T-helper 1 cell treated with Interleukin-12 subunit alpha and Interleukin-12 subunit beta and Interleukin-4 antibody, amounts not matched to agents 30 μg/mL and 1 μg/mL, for 36 hours (primary cell): Measurements from ENCODE around the gene SLC25A30.
"Not testable (repeated sequence)": the region's sequence is repeated elsewhere in the genome, so short reads cannot be mapped to it uniquely, and the experiment has no call there.

Experiments
- H3K27ac Mint-ChIP-seq: one replicate; pipeline ENCODE4 v1.8.0; 2021; ENCODE audit warnings: mild to moderate bottlenecking, mixed read lengths
- H3K27me3 Mint-ChIP-seq: one replicate; pipeline ENCODE4 v1.8.0; 2021; ENCODE audit warnings: low read depth, mixed read lengths
- H3K36me3 Mint-ChIP-seq: one replicate; pipeline ENCODE4 v1.8.0; 2021; ENCODE audit warnings: low read depth, mixed read lengths
- H3K4me1 Mint-ChIP-seq: one replicate; pipeline ENCODE4 v1.8.0; 2021; ENCODE audit warnings: low read depth, mixed read lengths
- H3K4me3 Mint-ChIP-seq: one replicate; pipeline ENCODE4 v1.8.0; 2021; ENCODE audit warnings: mild to moderate bottlenecking, moderate library complexity, mixed read lengths
- H3K9me3 Mint-ChIP-seq: one replicate; pipeline ENCODE4 v1.8.0; 2021; ENCODE audit warnings: mixed read lengths

SLC25A30 gene

DNA sequence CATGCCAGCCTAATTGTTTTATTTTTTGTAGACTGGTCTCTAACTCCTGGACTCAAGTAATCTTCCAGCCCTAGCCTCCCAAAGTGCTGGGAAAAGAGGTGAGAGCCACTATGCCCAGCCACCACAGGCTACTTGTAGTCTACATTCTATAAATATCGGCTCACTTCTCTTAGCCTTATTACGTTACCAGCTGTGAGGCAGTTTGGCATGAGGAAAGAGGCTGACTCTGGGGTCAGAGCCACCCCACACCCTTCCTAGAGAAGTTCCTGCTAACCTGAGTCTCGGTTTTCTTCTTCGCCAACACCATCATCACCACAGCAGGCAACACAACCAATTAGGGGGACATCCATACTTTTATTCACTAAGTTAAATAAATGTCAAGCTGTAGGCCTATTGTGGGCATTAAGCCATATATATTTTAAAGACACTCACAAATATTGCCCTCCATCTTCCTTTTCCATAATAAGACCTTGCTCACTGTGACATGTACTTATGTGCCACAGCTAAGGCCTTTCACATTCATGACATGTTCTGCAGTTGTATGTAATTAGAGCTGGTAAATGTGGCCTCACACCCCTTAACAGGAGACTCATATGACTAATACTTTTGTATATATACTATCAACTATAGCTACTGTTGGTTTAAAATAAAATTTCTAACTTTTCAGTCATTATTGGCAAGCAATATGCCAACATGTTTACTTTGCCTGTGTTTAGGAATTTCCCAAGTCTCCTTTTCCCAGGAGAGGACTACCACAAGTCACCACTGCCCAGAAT lies 5.7 kb downstream of the SLC25A30 start:
- H3K4me1 Mint-ChIP-seq, result peaks cover 26% of the 10 kb centered on the region
- no peak overlapping the region for H3K27ac Mint-ChIP-seq
- H3K9me3 Mint-ChIP-seq, result no peaks in the 10 kb centered on the region
- H3K27me3 Mint-ChIP-seq, result no peaks in the 10 kb centered on the region
- no peak overlapping the region for H3K4me3 Mint-ChIP-seq
- peaks cover 22% of the 10 kb centered on the region for H3K36me3 Mint-ChIP-seq

DNA sequence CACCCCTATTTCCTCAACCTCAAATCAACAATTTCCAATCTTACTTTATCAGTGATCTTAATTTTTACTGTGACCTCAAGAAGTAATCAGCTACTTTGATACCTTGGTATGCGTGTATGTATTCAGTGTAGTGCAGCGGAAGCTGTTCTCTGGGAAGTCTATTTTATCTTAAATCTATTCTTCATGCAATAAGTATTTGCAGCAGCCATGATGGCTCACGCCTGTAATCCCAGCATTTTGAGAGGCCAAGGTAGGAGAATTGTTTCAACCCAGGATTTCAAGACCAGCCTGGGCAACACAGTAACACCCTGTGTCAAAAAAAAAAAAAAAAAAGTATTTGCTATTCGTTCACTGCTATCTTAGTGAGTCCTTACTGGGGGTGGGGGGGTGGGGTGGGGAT lies 6.5 kb downstream of the SLC25A30 start:
- peaks cover 20% of the 10 kb centered on the region for H3K36me3 Mint-ChIP-seq
- no peak overlapping the region for H3K4me3 Mint-ChIP-seq
- peaks cover 20% of the 10 kb centered on the region for H3K4me1 Mint-ChIP-seq
- H3K27me3 Mint-ChIP-seq, result no peaks in the 10 kb centered on the region
- H3K27ac Mint-ChIP-seq, result no peak overlapping the region
- H3K9me3 Mint-ChIP-seq, result no peaks in the 10 kb centered on the region

DNA sequence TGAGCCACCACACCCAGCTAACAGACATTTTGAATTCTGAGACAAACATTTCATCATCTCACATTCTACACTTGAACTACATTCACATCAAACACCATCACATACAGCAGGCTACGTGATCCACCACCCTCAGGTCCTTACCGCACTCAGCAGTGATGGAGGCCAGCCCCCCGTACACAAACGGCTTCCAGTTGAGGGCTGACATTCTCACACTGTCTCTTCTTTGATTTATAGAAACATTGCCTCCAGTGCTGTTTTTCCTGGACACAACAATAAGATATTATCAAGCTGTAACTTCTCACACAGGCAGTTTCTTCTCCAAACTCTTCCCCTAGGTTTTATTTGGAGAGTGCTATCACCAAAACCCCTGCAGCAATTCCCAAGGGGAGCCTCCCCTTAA lies 7.0 kb downstream of the SLC25A30 start:
- no peak overlapping the region for H3K27ac Mint-ChIP-seq
- no peaks in the 10 kb centered on the region for H3K27me3 Mint-ChIP-seq
- H3K9me3 Mint-ChIP-seq, result no peaks in the 10 kb centered on the region
- peaks cover 24% of the 10 kb centered on the region for H3K4me1 Mint-ChIP-seq
- peaks cover 23% of the 10 kb centered on the region for H3K36me3 Mint-ChIP-seq
- H3K4me3 Mint-ChIP-seq, result no peak overlapping the region

DNA sequence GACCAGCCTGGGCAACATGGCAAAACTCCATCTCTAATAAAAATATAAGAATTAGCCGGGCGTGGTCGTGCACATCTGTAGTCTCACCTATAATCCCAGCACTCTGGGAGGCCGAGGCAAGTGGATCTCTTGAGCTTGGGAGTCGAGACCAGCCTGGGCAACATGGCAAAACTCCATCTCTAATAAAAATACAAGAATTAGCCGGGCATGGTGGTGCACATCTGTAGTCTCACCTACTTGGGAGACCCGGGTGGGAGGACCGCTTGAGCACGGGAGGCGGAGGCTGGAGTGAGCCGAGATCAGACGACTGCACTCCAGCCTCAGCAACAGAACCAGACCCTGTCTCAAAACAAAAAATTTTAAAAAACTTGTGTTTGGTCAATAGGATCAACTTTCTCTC lies 7.7 kb downstream of the SLC25A30 start:
- Mint-ChIP-seq H3K36me3 (peaks cover 26% of the 10 kb centered on the region), H3K27ac (no peak overlapping the region), H3K4me3 (no peak overlapping the region)

DNA sequence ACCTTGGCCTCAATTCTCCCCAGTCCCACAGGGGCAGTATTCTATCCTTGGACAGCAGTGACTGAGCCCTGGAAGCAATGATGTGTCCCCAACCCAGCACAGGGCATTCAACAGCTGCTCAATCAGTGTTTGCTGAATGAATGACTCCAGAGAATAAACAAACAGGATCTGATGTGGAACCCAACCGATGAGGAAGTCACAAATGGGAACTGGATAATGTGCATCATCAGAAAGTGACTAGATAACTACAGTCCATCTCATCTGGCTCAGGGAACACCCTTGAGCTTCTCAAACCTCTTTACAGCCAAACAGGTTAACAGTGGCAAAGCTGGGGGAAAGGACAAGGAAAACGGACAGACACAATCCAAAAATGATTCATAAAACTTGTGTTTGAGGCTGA lies 8.2 kb downstream of the SLC25A30 start:
- Mint-ChIP-seq H3K27ac (no peak overlapping the region), H3K36me3 (peaks cover 28% of the 10 kb centered on the region), H3K9me3 (no peaks in the 10 kb centered on the region), H3K4me3 (no peak overlapping the region), H3K27me3 (no peaks in the 10 kb centered on the region), H3K4me1 (peaks cover 22% of the 10 kb centered on the region)

More for the DNA sequence above, 7.7 kb downstream of the SLC25A30 start:
- H3K27me3 Mint-ChIP-seq, result no peaks in the 10 kb centered on the region
- peaks cover 24% of the 10 kb centered on the region for H3K4me1 Mint-ChIP-seq
- no peaks in the 10 kb centered on the region for H3K9me3 Mint-ChIP-seq

GRCh38 chr13:45406421-45406820 lies 11.8 kb downstream of the SLC25A30 start:
- no peak overlapping the region for H3K4me3 Mint-ChIP-seq
- no peaks in the 10 kb centered on the region for H3K9me3 Mint-ChIP-seq
- peak overlapping the region; percentile 1 for H3K27ac Mint-ChIP-seq
- H3K4me1 Mint-ChIP-seq, result peaks cover 15% of the 10 kb centered on the region
- H3K36me3 Mint-ChIP-seq, result peaks cover 45% of the 10 kb centered on the region
- no peaks in the 10 kb centered on the region for H3K27me3 Mint-ChIP-seq

DNA sequence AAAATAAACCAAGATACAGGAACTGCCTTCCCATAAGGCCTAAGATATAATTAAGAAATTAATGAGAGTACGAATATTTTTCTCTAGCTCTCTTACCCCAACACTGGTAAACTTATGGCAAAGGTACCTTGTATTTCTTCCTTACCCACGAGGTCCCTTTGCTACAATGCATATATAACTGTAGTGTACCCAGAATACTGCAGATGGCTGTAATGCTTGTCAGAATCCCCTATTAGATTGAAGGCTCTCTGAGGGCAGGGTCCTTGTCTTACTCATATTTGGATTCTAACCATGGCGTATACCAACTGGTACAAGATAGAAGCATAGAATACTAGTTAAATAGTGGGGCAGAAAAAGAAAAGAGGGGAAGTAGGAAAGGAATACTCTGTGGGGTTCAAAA lies 15.1 kb downstream of the SLC25A30 start:
- H3K27me3 Mint-ChIP-seq, result no peaks in the 10 kb centered on the region
- H3K27ac Mint-ChIP-seq, result no peak overlapping the region
- no peak overlapping the region for H3K4me3 Mint-ChIP-seq
- no peaks in the 10 kb centered on the region for H3K9me3 Mint-ChIP-seq
- H3K36me3 Mint-ChIP-seq, result peaks cover 48% of the 10 kb centered on the region
- peaks cover 30% of the 10 kb centered on the region for H3K4me1 Mint-ChIP-seq

DNA sequence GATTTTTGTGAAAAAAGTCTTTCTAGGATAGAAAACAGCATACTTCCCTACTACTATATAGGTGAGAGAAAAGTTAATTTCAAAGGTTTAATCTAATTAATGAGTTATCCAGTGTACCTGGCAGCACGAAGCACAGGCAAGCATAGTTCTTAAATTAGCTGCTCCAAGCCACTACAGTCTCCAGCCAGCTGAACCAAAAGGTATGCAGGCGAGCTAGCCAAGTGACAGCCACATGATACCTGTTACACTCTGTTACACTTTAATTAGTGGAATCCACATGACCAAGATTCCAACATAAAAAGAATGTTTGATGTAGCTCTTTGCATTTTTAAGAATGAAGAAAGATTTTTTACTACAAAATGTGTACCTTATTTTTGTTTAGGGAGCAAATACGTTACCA lies 15.5 kb downstream of the SLC25A30 start:
- H3K4me3 Mint-ChIP-seq, result no peak overlapping the region
- H3K27ac Mint-ChIP-seq, result no peak overlapping the region
- no peaks in the 10 kb centered on the region for H3K27me3 Mint-ChIP-seq
- no peaks in the 10 kb centered on the region for H3K9me3 Mint-ChIP-seq
- H3K36me3 Mint-ChIP-seq, result peaks cover 48% of the 10 kb centered on the region
- peaks cover 33% of the 10 kb centered on the region for H3K4me1 Mint-ChIP-seq

GRCh38 chr13:45401314-45401713 lies 16.9 kb downstream of the SLC25A30 start:
- Mint-ChIP-seq H3K27me3 (no peaks in the 10 kb centered on the region), H3K4me3 (no peak overlapping the region), H3K9me3 (no peaks in the 10 kb centered on the region), H3K36me3 (peaks cover 44% of the 10 kb centered on the region), H3K4me1 (peaks cover 33% of the 10 kb centered on the region), H3K27ac (peak overlapping the region; percentile 63)

DNA sequence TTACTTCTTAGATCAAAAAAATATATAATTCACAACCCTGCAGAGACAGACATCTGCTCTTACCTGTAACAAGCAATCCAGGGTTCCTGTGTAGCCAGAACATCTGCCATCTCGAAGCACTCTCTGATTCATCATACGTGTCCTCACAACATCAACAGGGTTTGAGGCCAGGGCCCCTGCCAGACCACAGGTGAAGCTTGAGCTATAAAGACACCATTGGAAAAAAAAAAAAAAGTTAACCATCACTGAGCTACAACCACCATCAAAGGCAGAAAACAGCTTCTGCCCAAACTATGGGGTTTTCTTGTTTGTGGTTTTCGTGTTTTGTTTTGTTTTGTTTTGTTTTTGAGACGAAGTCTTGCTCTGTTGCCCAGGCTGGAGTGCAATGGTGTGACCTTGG lies 19.3 kb downstream of the SLC25A30 start:
- peaks cover 52% of the 10 kb centered on the region for H3K4me1 Mint-ChIP-seq
- H3K36me3 Mint-ChIP-seq, result peaks cover 46% of the 10 kb centered on the region
- peak overlapping the region; percentile 47 for H3K4me3 Mint-ChIP-seq
- H3K27ac Mint-ChIP-seq, result peak overlapping the region; percentile 89
- H3K9me3 Mint-ChIP-seq, result no peaks in the 10 kb centered on the region
- H3K27me3 Mint-ChIP-seq, result no peaks in the 10 kb centered on the region

GRCh38 chr13:45396533-45397095 lies 21.6 kb downstream of the SLC25A30 start:
- Mint-ChIP-seq H3K4me3 (peak overlapping the region; percentile 14), H3K27ac (peak overlapping the region; percentile 95), H3K4me1 (peaks cover 52% of the 10 kb centered on the region), H3K27me3 (no peaks in the 10 kb centered on the region), H3K9me3 (no peaks in the 10 kb centered on the region), H3K36me3 (peaks cover 40% of the 10 kb centered on the region)

DNA sequence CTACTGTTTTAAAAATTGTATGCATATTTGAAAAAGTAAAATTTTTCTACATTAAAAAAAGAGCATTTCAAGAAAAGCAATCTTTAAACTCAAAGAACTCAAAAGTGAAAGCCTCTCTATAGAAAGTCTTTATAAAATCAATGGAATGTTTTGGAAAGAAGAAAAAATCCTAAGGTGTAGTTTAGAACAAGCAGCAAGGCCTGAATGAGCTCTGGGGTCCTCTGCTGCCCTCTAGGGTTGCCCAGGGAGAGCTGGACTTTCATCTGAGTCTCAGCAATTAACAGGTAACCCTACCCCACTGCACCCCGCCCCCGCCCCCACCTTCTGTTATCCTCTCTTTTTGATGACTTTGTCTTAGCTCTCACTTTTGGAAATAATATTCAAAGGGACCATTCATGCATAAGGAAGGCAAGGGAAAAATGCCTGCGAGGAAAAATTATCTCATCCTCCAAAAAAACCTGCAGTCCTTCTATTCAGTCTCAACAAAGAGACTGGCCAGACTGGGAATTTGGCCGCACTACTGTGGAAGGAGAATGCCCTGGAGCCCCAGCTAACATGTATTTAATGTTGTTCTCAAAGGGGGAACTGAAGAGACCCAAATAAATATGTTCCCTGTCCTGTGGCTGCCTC lies 24.1 kb downstream of the SLC25A30 start:
- H3K27me3 Mint-ChIP-seq, result no peaks in the 10 kb centered on the region
- no peak overlapping the region for H3K4me3 Mint-ChIP-seq
- no peak overlapping the region for H3K27ac Mint-ChIP-seq
- peaks cover 38% of the 10 kb centered on the region for H3K36me3 Mint-ChIP-seq
- no peaks in the 10 kb centered on the region for H3K9me3 Mint-ChIP-seq
- H3K4me1 Mint-ChIP-seq, result peaks cover 39% of the 10 kb centered on the region

- H3K27me3 Mint-ChIP-seq, result no peaks in the 10 kb centered on the region
- H3K27ac Mint-ChIP-seq, result no peak overlapping the region
- peaks cover 31% of the 10 kb centered on the region for H3K36me3 Mint-ChIP-seq
- peaks cover 28% of the 10 kb centered on the region for H3K4me1 Mint-ChIP-seq
- H3K4me3 Mint-ChIP-seq, result no peak overlapping the region
- H3K9me3 Mint-ChIP-seq, result no peaks in the 10 kb centered on the region
Measured at GRCh38 chr13:45392811-45393210, 25.4 kb downstream of the SLC25A30 start.

DNA sequence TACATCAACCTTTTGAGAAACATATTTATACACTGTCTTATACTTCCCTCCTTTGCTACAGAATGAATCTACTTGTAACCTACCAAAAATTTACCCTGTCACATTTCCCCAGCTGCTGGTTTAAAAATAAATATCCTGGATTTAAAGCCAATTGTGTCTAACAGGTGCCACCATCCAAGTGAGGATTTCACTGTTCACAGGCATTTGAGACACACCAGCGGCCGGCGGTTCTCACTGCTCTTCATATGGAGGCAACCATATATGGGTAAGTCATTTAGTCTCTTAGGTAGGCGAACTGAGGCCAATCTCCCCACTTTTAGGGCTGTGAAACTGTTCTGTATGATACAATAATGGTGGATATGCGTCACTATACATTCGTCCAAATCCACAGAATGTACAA lies 26.2 kb downstream of the SLC25A30 start:
- no peaks in the 10 kb centered on the region for H3K27me3 Mint-ChIP-seq
- H3K36me3 Mint-ChIP-seq, result peaks cover 35% of the 10 kb centered on the region
- H3K9me3 Mint-ChIP-seq, result no peaks in the 10 kb centered on the region
- H3K4me3 Mint-ChIP-seq, result no peak overlapping the region
- peaks cover 28% of the 10 kb centered on the region for H3K4me1 Mint-ChIP-seq
- H3K27ac Mint-ChIP-seq, result peak overlapping the region; percentile 7

DNA sequence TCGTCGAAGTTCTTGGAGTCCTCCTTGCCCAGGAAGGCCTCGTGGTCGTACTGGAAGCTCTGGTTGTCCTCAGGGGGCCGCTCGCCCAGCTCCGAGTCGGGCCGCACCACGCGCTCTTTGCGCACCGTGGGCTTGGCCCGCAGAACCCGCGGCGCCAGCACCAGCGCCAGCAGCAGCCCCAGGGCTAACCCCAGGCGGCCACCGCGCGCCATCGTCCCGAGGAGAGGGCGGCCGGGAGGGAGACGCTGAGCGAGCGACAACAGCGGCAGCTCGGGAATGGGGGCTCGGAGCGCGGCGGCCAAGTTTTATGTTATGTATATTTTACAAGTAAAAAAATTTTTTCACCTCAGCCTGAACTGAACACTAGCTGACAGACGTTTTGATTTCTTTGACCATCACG lies 27.0 kb downstream of the SLC25A30 start:
- not testable (repeated sequence) for H3K4me3 Mint-ChIP-seq, H3K27me3 Mint-ChIP-seq, H3K9me3 Mint-ChIP-seq, H3K27ac Mint-ChIP-seq
- Mint-ChIP-seq H3K4me1 (peaks cover 24% of the 10 kb centered on the region), H3K36me3 (peaks cover 35% of the 10 kb centered on the region)
